ENCODE measurements around the gene SLC1A5.
"Not testable (repeated sequence)": the region's sequence is repeated elsewhere in the genome, so short reads cannot be mapped to it uniquely, and the experiment has no call there.

SLC1A5 gene

GRCh38 chr19:46788262-46788967, at the start of gene SLC1A5:
SLC1A5 (minus strand) TSS chr19:46788594; CDS start chr19:46787965, 629 bp downstream.
- peak; percentile 69 for DNase-seq (ENCODE audit: low read depth, low spot score)
- H3K27ac ChIP-seq = peak within 1 kb of the TSS; percentile 99

GRCh38 chr19:46838160-46838559, 49.8 kb upstream of the SLC1A5 start:
- DNase-seq (ENCODE audit: low read depth, low spot score) = no peak
- H3K27ac ChIP-seq = no peak overlapping the region

GRCh38 chr19:46834984-46835383, 46.6 kb upstream of the SLC1A5 start:
- H3K27ac ChIP-seq = no peak overlapping the region
- DNase-seq (ENCODE audit: low read depth, low spot score) = no peak

- H3K27ac ChIP-seq = no peak overlapping the region
- DNase-seq (ENCODE audit: low read depth, low spot score) = no peak
Measured at GRCh38 chr19:46834121-46834520, 45.7 kb upstream of the SLC1A5 start.

GRCh38 chr19:46830864-46831263, 42.5 kb upstream of the SLC1A5 start:
- DNase-seq (ENCODE audit: low read depth, low spot score) = no peak

GRCh38 chr19:46828484-46828883, 40.1 kb upstream of the SLC1A5 start:
- peak overlapping the region; percentile 66 for H3K27ac ChIP-seq
- no peak for DNase-seq (ENCODE audit: low read depth, low spot score)

More at GRCh38 chr19:46830864-46831263, 42.5 kb upstream of the SLC1A5 start:
- no peak overlapping the region for H3K27ac ChIP-seq

GRCh38 chr19:46825731-46826055, 37.3 kb upstream of the SLC1A5 start:
- no peak overlapping the region for H3K27ac ChIP-seq
- no peak for DNase-seq (ENCODE audit: low read depth, low spot score)

- no peak for DNase-seq (ENCODE audit: low read depth, low spot score)
- no peak overlapping the region for H3K27ac ChIP-seq
Measured at GRCh38 chr19:46824890-46825730, 36.7 kb upstream of the SLC1A5 start.

- DNase-seq (ENCODE audit: low read depth, low spot score) = no peak
Measured at GRCh38 chr19:46823049-46823448, 34.7 kb upstream of the SLC1A5 start.

GRCh38 chr19:46822410-46822787, 34.0 kb upstream of the SLC1A5 start:
- H3K27ac ChIP-seq = not testable (repeated sequence)

More at GRCh38 chr19:46823049-46823448, 34.7 kb upstream of the SLC1A5 start:
- H3K27ac ChIP-seq = no peak overlapping the region

GRCh38 chr19:46821512-46822409, 33.4 kb upstream of the SLC1A5 start:
- no peak overlapping the region for H3K27ac ChIP-seq
- no peak for DNase-seq (ENCODE audit: low read depth, low spot score)

More at GRCh38 chr19:46822410-46822787, 34.0 kb upstream of the SLC1A5 start:
- not testable (repeated sequence) for DNase-seq (ENCODE audit: low read depth, low spot score)

GRCh38 chr19:46818812-46819211, 30.4 kb upstream of the SLC1A5 start:
- DNase-seq (ENCODE audit: low read depth, low spot score) = no peak
- no peak overlapping the region for H3K27ac ChIP-seq

GRCh38 chr19:46815833-46816627, 27.6 kb upstream of the SLC1A5 start:
- no peak overlapping the region for H3K27ac ChIP-seq
- no peak for DNase-seq (ENCODE audit: low read depth, low spot score)

GRCh38 chr19:46813839-46814358, 25.5 kb upstream of the SLC1A5 start:
- no peak for DNase-seq (ENCODE audit: low read depth, low spot score)
- H3K27ac ChIP-seq = no peak overlapping the region

GRCh38 chr19:46812977-46813838, 24.8 kb upstream of the SLC1A5 start:
- no peak for DNase-seq (ENCODE audit: low read depth, low spot score)
- H3K27ac ChIP-seq = no peak overlapping the region

- H3K27ac ChIP-seq = no peak overlapping the region
- no peak for DNase-seq (ENCODE audit: low read depth, low spot score)
Measured at GRCh38 chr19:46809534-46810272, 21.3 kb upstream of the SLC1A5 start.

- H3K27ac ChIP-seq = no peak overlapping the region
- DNase-seq (ENCODE audit: low read depth, low spot score) = no peak
Measured at GRCh38 chr19:46806656-46807055, 18.3 kb upstream of the SLC1A5 start.

- DNase-seq (ENCODE audit: low read depth, low spot score) = not testable (repeated sequence)
Measured at GRCh38 chr19:46804432-46804831, 16.0 kb upstream of the SLC1A5 start.

More at GRCh38 chr19:46804432-46804831, 16.0 kb upstream of the SLC1A5 start:
- not testable (repeated sequence) for H3K27ac ChIP-seq
